Motor neuron (in vitro differentiated cells): ENCODE results near the gene SV2C. TPM values are rescaled to one million over a fixed set of nuclear protein-coding genes. Genes with fewer than 3 reads are reported as not detected.
"Not testable (repeated sequence)": the region's sequence is repeated elsewhere in the genome, so short reads cannot be mapped to it uniquely, and the experiment has no call there.

ENCODE experiments used
- ATAC-seq, 8 experiments: fragments of 200-7000 bp; cut with Tn5 transposase; replicated peaks in 6 of 8; 2 replicates each; pipeline ENCODE4 v1.8.0; 2021; ENCODE audit warnings: mild to moderate bottlenecking in 8 of 8, moderate library complexity in 8 of 8
- H3K27ac ChIP-seq, 2 donors: fragments of 250-450 bp; sonication (Bioruptor Pico); 2 replicates each; pipeline ENCODE4 v1.9.0; 2021; ENCODE audit warnings: antibody characterized with exemption in 2 of 2, mild to moderate bottlenecking in 2 of 2, moderate library complexity in 1 of 2
- H3K4me1 ChIP-seq, 2 donors: fragments of 250-450 bp; sonication (Bioruptor Pico); replicated peaks in 1 of 2; 2 replicates each; pipeline ENCODE4 v1.6.1; 2021; ENCODE audit warnings: antibody characterized with exemption in 2 of 2, mild to moderate bottlenecking in 2 of 2, moderate library complexity in 1 of 2
- H3K4me3 ChIP-seq, 5 donors: fragments of 250-450 bp; sonication (Bioruptor Pico); 2 replicates each; pipeline ENCODE4 v1.9.0; 2021; ENCODE audit warnings: antibody characterized with exemption in 5 of 5, mild to moderate bottlenecking in 5 of 5, moderate library complexity in 4 of 5
- WGBS, 10 experiments: fragments of 450-650 bp; shearing (Covaris generic); methylation state at CpG; one replicate each; pipeline ENCODE4 v1.0.0; 2022; 5-methylcytosine and 5-hydroxymethylcytosine counted together
- in situ Hi-C, 9 experiments: fragments of 400-800 bp; cut with MboI; loops; one replicate each; pipeline ENCODE4 v1.15.0; 2021; ENCODE audit warnings: low sequenced_read_pairs in 9 of 9, low pct_unique_long_range_greater_than_20kb in 2 of 9; ENCODE audit not compliant: unreplicated experiment in 9 of 9
- total RNA-seq, 8 experiments: library from RNA; unstranded; fragments of 300-600 nt; gene quantifications; 2 replicates each; pipeline versions ENCODE4 v1.2.3 to v1.2.4, GENCODE V29; 2022

Gene SV2C
- total RNA-seq, 8 experiments from 2014 or later, result 0.20 to 21.8 (median 11.5) TPM

GRCh38 chr5:76332102-76332501 lies 248.9 kb downstream of the SV2C start:
- WGBS, 10 experiments, result 63 to 100% (median 67%) methylated on average over 2 to 4 of the region's 4 CpGs; no CpG with 5 or more reads in 3 of the 10 experiments
- H3K4me1 ChIP-seq, result peaks cover 15 to 16% of the 10 kb centered on the region in 2 donors
- no peak overlapping the region for H3K27ac ChIP-seq
- ATAC-seq, result no peak
- in situ Hi-C loops, result no loop called here
- H3K4me3 ChIP-seq, result no peak overlapping the region

GRCh38 chr5:76332611-76333205 lies 249.5 kb downstream of the SV2C start:
- in situ Hi-C loops, result no loop called here
- WGBS, 10 experiments, result 50 to 92% (median 85%) methylated on average over 2 of the region's 2 CpGs; no CpG with 5 or more reads in 5 of the 10 experiments
- H3K27ac ChIP-seq, result no peak overlapping the region
- ATAC-seq, result no peak
- peaks cover 9 to 11% of the 10 kb centered on the region in 2 donors for H3K4me1 ChIP-seq
- no peak overlapping the region for H3K4me3 ChIP-seq

GRCh38 chr5:76333571-76333970 lies 250.4 kb downstream of the SV2C start:
- 0 to 100% (median 92%) methylated on average over 1 to 4 of the region's 4 CpGs; no CpG with 5 or more reads in 1 of the 10 experiments for WGBS, 10 experiments
- in situ Hi-C loops, result no loop called here

GRCh38 chr5:76334574-76334973 lies 251.4 kb downstream of the SV2C start:
- in situ Hi-C loops, result no loop called here
- 83 to 100% (median 100%) methylated on average over 1 to 3 of the region's 3 CpGs; no CpG with 5 or more reads in 3 of the 10 experiments for WGBS, 10 experiments
- H3K4me1 ChIP-seq, result peaks cover 7 to 13% of the 10 kb centered on the region in 2 donors
- no peak overlapping the region for H3K4me3 ChIP-seq
- H3K27ac ChIP-seq, result no peak overlapping the region
- ATAC-seq, result no peak

More at GRCh38 chr5:76333571-76333970, 250.4 kb downstream of the SV2C start:
- Histone ChIP-seq H3K4me3 (no peak overlapping the region), H3K27ac (no peak overlapping the region), H3K4me1 (peaks cover 7 to 13% of the 10 kb centered on the region in 2 donors)
- no peak for ATAC-seq

- not testable (repeated sequence) for ATAC-seq
Measured at GRCh38 chr5:76335451-76335850, 252.3 kb downstream of the SV2C start.

GRCh38 chr5:76336253-76336809 lies 253.1 kb downstream of the SV2C start:
- ATAC-seq, H3K4me1 ChIP-seq, H3K4me3 ChIP-seq, in situ Hi-C loops, H3K27ac ChIP-seq: not testable (repeated sequence)
- 80 to 100% (median 100%) methylated on average over 1 to 2 of the region's 33 CpGs; no CpG with 5 or more reads in 7 of the 10 experiments for WGBS, 10 experiments

More at GRCh38 chr5:76335451-76335850, 252.3 kb downstream of the SV2C start:
- H3K27ac ChIP-seq, in situ Hi-C loops, H3K4me3 ChIP-seq: not testable (repeated sequence)
- WGBS, 10 experiments, result no CpG with 5 or more reads among the region's 5 CpGs
- H3K4me1 ChIP-seq, result peaks cover 3 to 13% of the 10 kb centered on the region in 2 donors

GRCh38 chr5:76337953-76338451 lies 254.8 kb downstream of the SV2C start:
- ATAC-seq, result peak; percentile 75 to 88 (median 80)
- H3K4me1 ChIP-seq, result peaks cover 3 to 6% of the 10 kb centered on the region in 2 donors

GRCh38 chr5:76339919-76340318 lies 256.7 kb downstream of the SV2C start:
- WGBS, 10 experiments, result 0 to 86% (median 49%) methylated on average over 1 to 3 of the region's 3 CpGs; no CpG with 5 or more reads in 1 of the 10 experiments
- ATAC-seq, result peak in 3 of 8 experiments; percentile 61 to 68 (median 64)
- in situ Hi-C loops, result no loop called here
- Histone ChIP-seq H3K4me1 (peaks cover 3 to 6% of the 10 kb centered on the region in 2 donors), H3K4me3 (no peak overlapping the region), H3K27ac (no peak overlapping the region)

More at GRCh38 chr5:76337953-76338451, 254.8 kb downstream of the SV2C start:
- H3K4me3 ChIP-seq, result no peak overlapping the region
- WGBS, 10 experiments, result 0% methylated on average over 1 of the region's 1 CpG; no CpG with 5 or more reads in 8 of the 10 experiments
- in situ Hi-C loops, result no loop called here
- no peak overlapping the region for H3K27ac ChIP-seq

GRCh38 chr5:76341651-76342334 lies 258.6 kb downstream of the SV2C start:
- in situ Hi-C loops, result no loop called here
- Histone ChIP-seq H3K4me1 (peaks cover 3 to 6% of the 10 kb centered on the region in 2 donors), H3K4me3 (no peak overlapping the region), H3K27ac (no peak overlapping the region)
- peak in 1 of 8 experiments; percentile 8 for ATAC-seq
- WGBS, 10 experiments, result 0 to 53% (median 40%) methylated on average over 1 to 6 of the region's 7 CpGs; no CpG with 5 or more reads in 5 of the 10 experiments

- no peak for ATAC-seq
- WGBS, 10 experiments, result 89% methylated on average over 1 of the region's 1 CpG; no CpG with 5 or more reads in 9 of the 10 experiments
- Histone ChIP-seq H3K4me3 (no peak overlapping the region), H3K4me1 (peaks cover 3 to 6% of the 10 kb centered on the region in 2 donors), H3K27ac (no peak overlapping the region)
- in situ Hi-C loops, result no loop called here
Measured at GRCh38 chr5:76342474-76342873, 259.3 kb downstream of the SV2C start.

GRCh38 chr5:76345582-76345981 lies 262.4 kb downstream of the SV2C start:
- Histone ChIP-seq H3K27ac (no peak overlapping the region), H3K4me3 (no peak overlapping the region), H3K4me1 (no peaks in the 10 kb centered on the region)
- 0 to 100% (median 83%) methylated on average over 1 of the region's 1 CpG; no CpG with 5 or more reads in 5 of the 10 experiments for WGBS, 10 experiments
- in situ Hi-C loops, result no loop called here
- no peak for ATAC-seq

- no peak overlapping the region for H3K27ac ChIP-seq
- WGBS, 10 experiments, result 78 to 100% (median 94%) methylated on average over 1 to 3 of the region's 4 CpGs; no CpG with 5 or more reads in 5 of the 10 experiments
- in situ Hi-C loops, result no loop called here
- no peaks in the 10 kb centered on the region for H3K4me1 ChIP-seq
- H3K4me3 ChIP-seq, result no peak overlapping the region
- ATAC-seq, result no peak
Measured at GRCh38 chr5:76351176-76351575, 268.0 kb downstream of the SV2C start.

GRCh38 chr5:76351577-76351976 lies 268.4 kb downstream of the SV2C start:
- H3K4me1 ChIP-seq, result no peaks in the 10 kb centered on the region
- H3K4me3 ChIP-seq, result no peak overlapping the region
- WGBS, 10 experiments, result 17 to 100% (median 82%) methylated on average over 1 to 6 of the region's 8 CpGs; no CpG with 5 or more reads in 2 of the 10 experiments
- in situ Hi-C loops, result no loop called here
- ATAC-seq, result no peak
- H3K27ac ChIP-seq, result no peak overlapping the region
